ENCODE data around the gene PRDM10. TPM values are rescaled to one million over a fixed set of nuclear protein-coding genes. Genes with fewer than 3 reads are reported as not detected.
A peak's percentile ranks its signal among the peaks of the same experiment; 100 is the strongest.

The PRDM10 gene
- polyA plus RNA-seq, 4 donors: 8.3 to 10.8 (median 10.3) TPM

DNA sequence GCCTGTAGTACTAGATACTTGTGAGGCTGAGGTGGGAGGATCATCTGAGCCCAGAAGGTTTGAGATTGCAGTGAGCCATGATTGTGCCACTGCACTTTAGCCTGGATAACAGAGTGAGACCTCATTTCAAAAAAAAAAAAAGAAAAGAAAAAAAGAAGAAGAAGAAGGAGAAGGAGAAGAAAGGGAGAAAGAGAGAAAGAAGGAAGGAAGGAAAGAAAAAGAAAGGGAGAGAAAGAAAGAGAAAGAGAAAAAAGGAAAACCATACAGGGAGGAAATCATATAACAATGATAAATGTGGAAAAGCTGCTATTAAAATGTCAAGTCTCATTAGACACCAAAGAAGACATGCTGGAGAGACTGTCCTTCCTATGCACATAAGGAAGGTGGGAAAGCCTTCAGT, 5.7 kb upstream of the PRDM10 start:
- DNase-seq (ENCODE audit: low read depth in 4 of 4, low spot score in 3 of 4): no peak

DNA sequence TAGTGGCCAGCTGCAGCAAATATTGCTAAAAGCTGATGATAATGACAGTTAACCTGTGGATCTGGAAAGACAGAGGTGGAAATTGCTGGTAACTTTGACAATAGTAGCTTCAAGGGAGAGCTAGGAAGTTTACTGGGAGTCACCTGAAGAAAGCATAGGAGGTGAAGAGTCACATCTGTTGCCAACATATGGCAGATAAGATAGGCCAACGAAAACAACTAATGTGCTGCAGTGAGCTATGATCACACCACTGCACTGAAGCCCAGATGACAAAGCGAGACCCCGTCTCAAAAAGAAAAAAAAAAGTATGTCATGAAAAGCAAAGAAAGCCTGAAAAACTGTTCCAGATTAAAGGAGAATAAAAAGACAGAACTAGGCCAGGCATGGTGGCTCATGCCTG, 4.3 kb upstream of the PRDM10 start:
- no peak for DNase-seq (ENCODE audit: low read depth in 4 of 4, low spot score in 3 of 4)

DNA sequence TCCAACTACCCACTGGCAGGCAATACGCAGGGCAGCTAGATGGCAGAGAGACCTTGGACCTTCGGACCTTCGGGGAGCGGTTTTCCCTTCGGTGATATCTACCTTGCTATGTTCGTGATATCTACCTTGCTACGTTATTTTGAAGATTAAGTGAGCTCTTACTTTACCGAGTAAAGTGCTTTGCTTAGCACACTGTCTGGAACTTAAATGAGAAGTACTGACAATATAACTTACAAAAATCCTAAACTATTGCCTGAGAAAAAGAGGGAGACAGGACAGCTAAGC, 1.0 kb upstream of the PRDM10 start:
- DNase-seq (ENCODE audit: low read depth in 4 of 4, low spot score in 3 of 4): no peak

DNA sequence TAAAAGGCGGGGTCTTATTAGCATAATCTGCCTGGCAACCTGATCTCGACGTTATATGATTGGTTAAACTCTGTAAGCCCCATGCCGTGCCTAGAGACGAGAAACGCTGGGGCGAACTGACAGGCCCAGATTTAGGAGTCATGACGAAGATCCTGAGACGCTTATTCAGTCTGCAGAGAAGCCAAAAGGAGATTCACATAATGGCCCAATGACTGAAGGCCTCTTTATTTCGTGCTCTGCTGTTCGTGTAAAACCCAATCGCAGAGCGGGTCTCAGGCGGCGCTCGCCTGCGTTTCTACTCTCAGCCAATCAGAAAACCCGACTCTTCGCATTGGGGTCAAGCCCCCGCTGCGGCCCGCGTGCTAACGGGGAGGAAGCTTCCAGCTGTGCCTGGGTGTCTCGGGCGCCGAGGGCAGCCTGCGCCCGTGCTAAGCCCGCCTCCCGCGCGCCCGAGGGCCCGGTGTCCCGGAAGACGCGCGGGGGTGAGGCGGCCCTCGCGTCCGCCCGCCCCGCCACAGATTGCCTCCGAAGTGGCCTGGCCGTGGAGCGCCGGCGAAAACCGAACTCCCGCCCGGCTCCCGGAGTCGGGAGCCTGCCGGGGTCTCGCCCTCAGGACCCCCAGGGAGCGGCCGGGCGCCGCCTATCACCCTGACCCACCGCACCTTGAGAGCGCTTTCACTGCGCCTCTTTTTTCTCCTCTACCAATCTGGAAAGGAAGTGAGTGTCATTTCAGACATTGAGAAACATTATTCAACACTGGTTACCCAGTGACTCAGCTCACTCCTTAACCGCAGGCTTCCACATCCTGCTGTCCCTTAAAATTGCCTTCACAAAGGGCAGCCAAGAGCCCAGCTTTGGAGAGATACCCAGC, 446 bp upstream of the PRDM10 start:
- DNase-seq (ENCODE audit: low read depth in 4 of 4, low spot score in 3 of 4): peak; percentile 93 to 97 (median 95)

DNA sequence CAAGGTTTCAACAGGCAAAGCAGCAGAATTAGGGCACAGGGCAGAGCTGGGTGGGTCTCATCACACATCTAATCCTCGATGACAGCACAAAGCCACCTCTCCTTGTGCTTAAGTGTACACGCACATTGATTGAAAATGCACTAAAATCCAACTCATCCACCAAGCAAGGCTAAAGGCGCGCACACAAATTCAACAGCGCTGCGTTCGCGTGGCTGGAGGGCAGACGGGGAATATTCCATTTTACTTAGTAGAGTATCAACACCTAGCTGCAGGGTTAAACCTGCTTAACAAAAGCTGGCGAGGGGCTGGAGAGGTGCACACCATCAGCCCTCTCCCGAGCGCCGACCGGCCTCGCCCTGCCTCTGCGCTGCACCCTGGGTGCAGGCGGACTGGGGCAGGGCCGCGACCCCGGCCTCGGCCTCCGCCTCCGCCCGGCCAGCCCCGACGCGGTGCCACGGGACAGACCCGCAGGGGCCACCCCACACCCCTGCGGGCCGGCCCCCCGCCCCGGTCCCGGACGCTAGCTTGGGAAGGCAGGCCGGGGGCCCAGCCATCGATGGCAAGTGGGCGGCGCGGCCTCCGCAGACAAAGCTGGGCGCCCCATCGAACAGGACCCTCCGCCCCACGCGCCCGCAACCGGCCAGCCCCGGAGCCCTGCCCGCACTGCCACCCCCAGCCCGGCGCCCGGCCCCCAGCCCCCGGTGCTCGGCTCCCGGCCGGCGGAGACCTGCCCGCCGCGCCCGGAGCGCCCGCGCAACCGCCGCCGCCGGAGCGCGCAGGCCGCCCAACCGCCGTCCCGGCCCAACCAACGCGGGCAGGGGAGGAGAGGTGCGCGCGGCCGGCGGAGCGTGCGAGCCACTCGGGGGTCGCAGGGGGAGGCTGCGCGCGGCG, 929 bp downstream of the PRDM10 start:
- DNase-seq (ENCODE audit: low read depth in 4 of 4, low spot score in 3 of 4): peak in 1 of 4 donors; percentile 14

GRCh38 chr11:130000552-130001176, 2.0 kb downstream of the PRDM10 start:
- no peak for DNase-seq (ENCODE audit: low read depth in 4 of 4, low spot score in 3 of 4)

DNA sequence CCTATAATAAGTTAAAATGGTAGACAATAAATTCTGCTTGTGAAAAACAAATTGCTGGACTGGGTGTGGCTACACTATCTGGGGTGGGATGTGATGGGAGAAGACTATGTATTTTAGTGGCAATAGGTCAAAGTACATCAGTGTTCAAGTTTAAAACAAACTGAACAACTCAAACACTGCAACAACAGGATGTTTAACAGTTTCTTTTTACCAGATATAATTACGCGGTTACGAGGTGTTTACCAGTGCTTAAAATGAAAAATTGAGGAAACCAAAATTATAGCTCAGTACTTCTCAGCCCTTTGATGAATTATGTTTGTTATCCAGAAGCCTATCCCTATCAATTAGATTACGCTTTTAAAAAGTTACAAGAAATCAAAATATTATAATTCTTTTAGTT, 3.2 kb downstream of the PRDM10 start:
- DNase-seq (ENCODE audit: low read depth in 4 of 4, low spot score in 3 of 4): no peak

- DNase-seq (ENCODE audit: low read depth in 4 of 4, low spot score in 3 of 4): no peak
Observed at GRCh38 chr11:129998905-129999304, 3.7 kb downstream of the PRDM10 start.

- no peak for DNase-seq (ENCODE audit: low read depth in 4 of 4, low spot score in 3 of 4)
Observed at GRCh38 chr11:129998107-129998506, 4.5 kb downstream of the PRDM10 start.

GRCh38 chr11:129997513-129997912, 5.1 kb downstream of the PRDM10 start:
- DNase-seq (ENCODE audit: low read depth in 4 of 4, low spot score in 3 of 4): no peak

DNA sequence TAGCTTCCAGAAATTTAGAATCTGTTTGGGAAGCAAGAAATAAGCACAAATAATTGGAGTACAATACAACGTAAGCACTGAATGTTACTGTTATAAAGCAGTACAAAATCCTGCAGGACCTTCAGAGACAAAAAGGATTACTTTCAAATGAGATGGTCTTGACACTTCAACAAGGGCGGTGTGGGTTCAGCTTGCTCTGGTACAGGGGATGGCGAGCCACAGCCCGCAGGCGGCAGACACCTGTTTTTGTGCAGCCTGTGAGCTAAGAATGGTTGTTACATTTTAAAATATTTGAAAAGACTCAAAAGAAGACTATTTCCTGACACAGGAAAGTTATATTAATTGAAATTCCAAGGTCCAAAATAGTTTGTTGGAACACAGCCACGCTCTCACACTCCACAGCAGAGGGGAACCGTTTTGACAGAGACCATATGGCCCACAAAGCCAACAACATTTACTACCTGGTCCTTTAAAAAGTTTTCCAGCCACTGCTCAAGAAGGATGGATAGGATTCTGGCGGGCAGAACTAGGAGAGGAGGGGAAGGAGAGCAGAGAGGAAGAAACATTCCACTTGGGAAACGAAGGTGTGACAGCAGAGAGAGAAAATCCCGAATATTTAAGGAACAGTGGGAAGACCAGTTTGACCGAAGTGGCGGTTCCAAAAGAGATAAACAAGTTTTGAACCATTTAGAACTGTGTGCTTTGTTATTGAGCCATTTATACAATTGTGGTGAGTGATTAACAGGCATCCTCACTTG, 6.3 kb downstream of the PRDM10 start:
- no peak for DNase-seq (ENCODE audit: low read depth in 4 of 4, low spot score in 3 of 4)

DNA sequence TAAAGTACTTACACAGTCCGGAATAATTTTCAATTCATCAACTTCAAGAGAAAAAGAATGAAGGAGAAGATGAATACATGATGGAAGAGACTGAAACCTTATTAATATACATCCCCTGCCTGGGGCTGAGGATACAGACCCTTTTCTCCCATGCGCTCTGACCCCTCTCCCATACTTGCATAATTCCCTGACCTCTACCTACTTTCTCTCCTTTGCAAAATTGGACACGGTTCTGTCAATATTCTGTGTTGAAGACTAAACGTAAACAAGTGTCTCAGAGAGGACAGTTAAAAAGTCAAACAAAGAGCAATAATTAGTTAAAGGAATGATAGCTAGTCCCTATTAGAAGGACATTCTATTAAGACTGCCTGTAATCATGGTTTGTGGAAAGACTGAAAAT, 7.5 kb downstream of the PRDM10 start:
- DNase-seq (ENCODE audit: low read depth in 4 of 4, low spot score in 3 of 4): no peak

DNA sequence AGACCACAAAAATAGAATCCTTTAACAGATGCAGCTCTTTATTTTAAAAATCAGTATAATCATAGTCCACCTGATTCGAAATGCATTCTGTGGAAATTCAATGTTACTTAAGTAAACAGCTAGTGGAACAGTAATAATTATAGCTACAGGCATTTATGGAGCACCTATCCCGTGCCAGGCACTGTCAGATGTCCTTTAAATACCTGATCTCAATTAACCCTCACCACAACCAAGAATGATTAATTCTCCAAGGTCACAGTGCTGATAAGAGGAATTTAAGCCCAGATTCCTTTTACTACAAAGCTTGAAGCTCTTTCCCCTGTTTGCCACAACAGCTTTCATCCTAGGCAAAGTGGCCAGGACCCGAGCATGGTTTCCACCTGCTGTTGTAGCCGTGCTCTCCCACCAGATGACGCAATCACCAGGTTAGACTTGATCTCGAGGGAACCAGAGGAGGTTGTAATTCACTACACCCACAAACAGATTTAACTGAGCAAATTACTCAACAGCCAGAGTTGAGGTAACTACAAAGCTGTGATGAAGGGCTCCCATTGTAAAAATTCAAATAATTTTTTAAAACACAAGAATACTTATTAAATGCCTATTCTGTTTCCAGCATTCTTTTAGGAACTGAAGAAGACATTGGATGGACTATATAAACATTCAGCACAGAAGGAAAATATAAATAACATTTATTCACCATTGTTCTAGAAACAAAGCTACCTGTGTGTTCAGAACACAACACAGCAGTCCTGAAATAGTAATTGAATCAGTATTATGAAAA, 10.3 kb downstream of the PRDM10 start:
- no peak for DNase-seq (ENCODE audit: low read depth in 4 of 4, low spot score in 3 of 4)

DNA sequence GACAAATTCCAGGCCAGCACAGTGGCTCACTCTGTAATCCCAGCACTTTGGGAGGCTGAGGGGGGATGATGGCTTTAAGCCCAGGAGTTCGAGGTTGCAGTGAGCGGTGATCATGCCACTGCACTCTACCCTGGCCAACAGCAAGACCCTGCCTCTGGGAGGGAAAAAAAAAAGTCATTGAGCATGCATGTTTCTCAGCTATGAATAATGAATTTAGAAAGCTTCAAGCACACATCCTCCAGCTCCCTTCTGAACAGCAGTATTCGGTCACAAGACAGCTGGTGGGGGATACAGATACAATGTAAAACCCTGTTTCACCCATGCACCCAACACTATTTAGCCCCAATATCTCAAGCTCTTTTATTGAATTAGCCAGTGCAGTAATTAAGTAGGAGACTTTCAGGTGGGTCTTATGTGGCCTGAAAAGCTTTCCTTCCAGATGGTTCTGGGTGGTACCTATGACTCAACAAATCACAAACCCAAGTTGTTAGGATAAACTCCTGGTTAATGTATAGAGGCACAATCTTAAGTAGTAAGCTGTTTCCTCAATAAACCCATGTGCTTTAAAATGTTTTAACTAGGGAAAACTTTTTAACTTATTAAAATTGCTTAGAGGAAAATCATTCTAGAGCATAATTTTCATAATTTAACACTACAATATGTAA, 13.4 kb downstream of the PRDM10 start:
- no peak for DNase-seq (ENCODE audit: low read depth in 4 of 4, low spot score in 3 of 4)

- DNase-seq (ENCODE audit: low read depth in 4 of 4, low spot score in 3 of 4): no peak
Observed at GRCh38 chr11:129987950-129988349, 14.7 kb downstream of the PRDM10 start.

DNA sequence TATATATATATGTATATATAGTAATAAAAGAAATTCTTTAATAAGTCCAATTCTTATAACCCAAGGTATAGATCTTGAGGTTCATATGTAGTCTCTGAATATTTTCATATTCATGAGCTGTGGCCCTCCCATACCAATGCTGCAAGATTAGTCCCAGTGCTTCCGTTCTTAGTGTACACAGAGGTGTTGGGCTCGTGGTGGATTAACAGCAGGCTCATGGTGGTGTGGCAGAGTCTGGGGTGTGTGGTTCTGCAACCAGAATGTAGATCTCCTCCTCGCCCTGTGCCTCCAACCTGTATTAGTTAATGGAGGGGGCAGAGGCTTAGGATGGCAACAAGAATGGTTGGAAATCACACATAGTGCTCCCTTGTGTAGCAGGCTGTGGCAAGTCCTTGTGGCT, 16.8 kb downstream of the PRDM10 start:
- DNase-seq (ENCODE audit: low read depth in 4 of 4, low spot score in 3 of 4): no peak

DNA sequence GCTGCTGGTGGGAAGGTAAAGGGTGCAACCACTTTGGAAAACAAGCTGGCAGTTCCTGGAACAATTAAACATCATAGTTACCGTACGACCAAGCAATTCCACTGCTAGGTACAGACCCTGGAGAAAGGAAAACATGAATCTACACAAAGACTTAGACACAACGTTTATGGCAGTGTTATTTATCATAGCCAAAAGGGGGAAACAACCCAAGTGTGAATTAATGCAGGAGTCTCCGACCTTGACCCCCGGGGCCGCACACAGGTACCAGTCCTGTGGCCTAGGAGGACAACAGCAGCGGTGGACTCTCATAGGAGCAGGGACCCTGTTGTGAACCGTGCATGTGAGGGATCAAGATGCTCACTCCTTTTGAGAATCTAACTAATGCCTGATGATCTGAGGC, 22.5 kb downstream of the PRDM10 start:
- DNase-seq (ENCODE audit: low read depth in 4 of 4, low spot score in 3 of 4): no peak

DNA sequence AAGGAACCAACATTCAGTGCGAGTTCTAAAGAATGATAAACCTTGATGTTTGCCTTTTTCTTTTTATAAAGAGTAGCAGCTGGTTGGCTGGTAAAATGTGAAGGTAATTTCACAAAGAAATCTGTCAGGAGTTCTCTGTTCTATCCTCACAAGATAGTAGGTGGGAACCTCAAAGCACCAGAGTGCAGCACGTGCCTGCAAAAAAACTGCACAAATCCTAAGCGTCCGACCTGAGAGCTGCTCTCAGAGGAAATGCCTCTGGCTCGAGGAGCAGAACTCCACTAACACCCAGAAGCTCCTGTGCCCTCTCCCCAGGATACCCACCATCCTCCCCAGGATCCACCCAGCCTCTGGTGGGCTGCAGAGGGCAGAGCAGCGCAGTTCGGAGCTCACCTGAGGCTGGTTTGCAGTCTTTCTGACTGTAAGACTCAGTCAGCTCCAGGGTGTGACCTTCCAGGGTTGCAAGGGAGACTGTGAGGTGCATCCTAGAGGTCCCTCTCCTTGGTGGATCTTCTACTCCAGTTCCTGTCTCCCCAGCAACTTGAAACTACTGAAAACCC, 23.5 kb downstream of the PRDM10 start:
- no peak for DNase-seq (ENCODE audit: low read depth in 4 of 4, low spot score in 3 of 4)

DNA sequence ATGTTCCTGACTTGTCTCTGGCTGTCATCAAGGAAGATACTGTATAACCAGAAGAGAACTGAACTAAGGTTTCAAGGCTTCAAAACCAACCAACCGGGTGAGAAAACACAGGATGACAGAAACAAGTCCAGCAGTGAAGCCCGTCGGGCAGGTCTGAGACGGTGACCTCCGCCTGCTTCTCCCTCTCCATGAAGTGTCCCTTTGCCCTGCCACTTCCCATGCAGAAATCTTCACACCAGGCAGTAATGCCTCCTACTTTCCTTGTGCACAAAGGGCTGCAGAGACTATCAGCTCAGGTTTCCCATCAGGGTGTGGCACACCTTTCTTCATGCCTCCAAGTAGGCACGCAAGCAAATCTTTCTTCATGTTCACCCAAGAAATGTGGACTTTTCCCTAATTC, 24.2 kb downstream of the PRDM10 start:
- no peak for DNase-seq (ENCODE audit: low read depth in 4 of 4, low spot score in 3 of 4)

Data from right renal pelvis (tissue), 4 donors.